EH (cell line): Measurements from ENCODE around the gene MMP10.

Experiments
- DNase-seq: peaks from one replicate; pipeline ENCODE4 v3.0.0-alpha.2; 2015; ENCODE audit warnings: low read depth

The MMP10 gene

GRCh38 chr11:102729849-102730815 is 50.3 kb downstream of the MMP10 start:
- DNase-seq = peak; percentile 65

- DNase-seq = peak; percentile 77
Measured at GRCh38 chr11:102727890-102728289, 52.5 kb downstream of the MMP10 start.

GRCh38 chr11:102724904-102725500 is 55.4 kb downstream of the MMP10 start, which contains the start of gene MMP8:
TSS of gene MMP8 (minus strand) at chr11:102724954. CDS start at chr11:102724855, 99 bp downstream.
- peak; percentile 52 for DNase-seq

GRCh38 chr11:102722821-102723220 is 57.6 kb downstream of the MMP10 start:
- DNase-seq = no peak
